ELF-1 (cell line): ENCODE measurements around the gene CETN1.

Experiments used
- DNase-seq: peaks from one replicate; pipeline ENCODE4 v3.0.0-alpha.2; 2016; ENCODE audit warnings: low read depth, low spot score

The CETN1 gene

GRCh38 chr18:580154-580553 is at the start of gene CETN1:
CETN1 (plus strand) TSS chr18:580380; CDS start chr18:580409, 29 bp downstream.
- no peak for DNase-seq

DNA sequence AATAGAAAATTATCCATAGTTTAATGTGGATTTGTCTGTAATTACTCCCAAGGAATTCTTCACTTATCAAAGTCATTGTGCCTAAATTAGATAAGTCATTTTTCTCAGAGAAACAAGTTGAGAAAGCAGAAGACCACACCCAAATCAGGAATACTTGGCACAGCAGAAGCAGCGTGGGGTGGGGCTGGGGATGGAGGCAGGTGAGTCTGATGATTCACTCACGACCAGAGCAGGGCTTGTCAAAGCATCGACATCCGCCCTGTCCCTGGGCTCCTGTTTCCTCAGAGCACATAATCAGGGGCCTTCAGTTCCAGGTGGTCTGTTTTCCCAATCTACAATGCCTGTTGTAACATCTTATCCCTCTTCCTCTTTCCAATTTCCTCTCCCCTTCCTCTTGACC is 48.2 kb upstream of the CETN1 start:
- DNase-seq = no peak

GRCh38 chr18:532632-533031 is 47.5 kb upstream of the CETN1 start:
- no peak for DNase-seq

DNA sequence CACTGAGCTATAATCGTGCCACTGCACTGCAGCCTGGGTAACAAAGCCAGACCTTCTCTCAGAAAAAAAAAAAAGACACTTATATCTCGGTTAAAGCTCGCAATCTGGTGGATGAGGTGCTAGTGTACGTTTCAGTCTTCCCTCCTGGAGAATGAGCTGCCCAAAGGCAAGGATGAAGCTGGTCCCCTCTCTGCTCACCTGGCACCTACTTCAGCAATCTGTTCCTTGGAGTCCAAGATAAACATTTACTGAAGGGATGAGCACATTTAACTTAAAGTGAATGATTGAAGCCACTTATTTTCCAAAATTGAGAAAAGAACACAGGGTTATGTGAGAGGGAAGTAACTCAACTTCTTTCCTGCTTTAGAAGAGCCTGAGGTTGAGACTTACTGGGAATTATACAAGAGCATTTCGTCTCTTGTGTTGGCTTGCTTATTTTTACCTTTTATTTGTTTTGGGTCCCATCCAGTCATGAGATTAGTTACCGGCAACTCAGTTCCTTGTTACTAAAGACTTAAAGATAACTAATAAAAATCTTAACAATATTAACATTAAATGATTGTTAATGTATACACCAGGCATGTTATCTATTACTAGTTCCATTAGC is 46.1 kb upstream of the CETN1 start:
- no peak for DNase-seq

- no peak for DNase-seq
These were observed 36.6 kb upstream of the CETN1 start for GRCh38 chr18:543447-544078.

DNA sequence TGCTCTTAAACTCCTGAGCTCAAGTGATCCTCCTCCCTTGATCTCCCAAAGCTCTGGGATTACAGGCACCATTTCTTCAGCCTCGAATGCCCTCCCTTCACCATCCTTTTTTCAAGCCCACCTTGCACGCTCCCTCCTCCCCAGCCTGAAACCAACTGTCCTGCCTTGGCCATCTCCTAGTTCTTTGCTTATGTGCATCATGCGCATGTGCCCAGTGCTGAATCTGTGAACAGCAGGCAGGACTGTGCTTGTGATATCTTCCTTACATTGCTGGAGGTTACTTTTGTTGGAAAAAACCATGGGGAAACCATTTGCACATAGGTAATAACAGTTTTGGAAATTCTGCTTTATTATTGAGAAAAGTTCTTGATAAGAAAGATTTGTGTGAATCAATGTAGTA is 30.2 kb upstream of the CETN1 start:
- DNase-seq = no peak

DNA sequence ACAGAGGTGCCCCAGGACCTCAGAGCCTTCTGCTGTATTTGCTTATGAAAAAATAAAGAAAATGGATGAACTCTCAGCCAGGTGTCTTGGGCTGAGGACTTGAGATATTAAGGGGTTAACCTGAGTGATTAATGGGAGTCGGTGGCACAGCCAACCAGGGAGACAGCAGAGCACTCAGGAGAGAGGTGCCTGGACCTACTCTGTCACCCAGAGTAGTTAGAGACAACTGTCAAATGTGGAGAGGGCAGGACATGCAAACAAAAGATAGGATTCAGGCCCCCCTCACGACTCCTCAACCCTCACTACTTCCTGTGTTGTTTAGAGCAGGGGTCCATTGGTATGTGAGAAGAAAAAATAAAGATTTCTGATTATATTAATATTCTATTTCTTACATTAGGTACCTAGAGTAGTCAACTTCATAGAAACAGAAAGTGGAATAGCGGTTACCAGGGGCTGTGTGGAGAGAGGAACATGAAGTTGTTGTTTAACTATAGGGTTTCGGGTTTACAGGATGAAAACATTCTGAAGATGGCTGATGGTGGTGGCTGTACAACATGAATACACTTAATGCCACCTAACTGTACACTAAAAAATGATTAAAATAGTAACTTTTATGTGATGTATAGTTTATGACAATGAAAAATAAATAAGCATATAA is 28.6 kb upstream of the CETN1 start:
- DNase-seq = no peak

DNA sequence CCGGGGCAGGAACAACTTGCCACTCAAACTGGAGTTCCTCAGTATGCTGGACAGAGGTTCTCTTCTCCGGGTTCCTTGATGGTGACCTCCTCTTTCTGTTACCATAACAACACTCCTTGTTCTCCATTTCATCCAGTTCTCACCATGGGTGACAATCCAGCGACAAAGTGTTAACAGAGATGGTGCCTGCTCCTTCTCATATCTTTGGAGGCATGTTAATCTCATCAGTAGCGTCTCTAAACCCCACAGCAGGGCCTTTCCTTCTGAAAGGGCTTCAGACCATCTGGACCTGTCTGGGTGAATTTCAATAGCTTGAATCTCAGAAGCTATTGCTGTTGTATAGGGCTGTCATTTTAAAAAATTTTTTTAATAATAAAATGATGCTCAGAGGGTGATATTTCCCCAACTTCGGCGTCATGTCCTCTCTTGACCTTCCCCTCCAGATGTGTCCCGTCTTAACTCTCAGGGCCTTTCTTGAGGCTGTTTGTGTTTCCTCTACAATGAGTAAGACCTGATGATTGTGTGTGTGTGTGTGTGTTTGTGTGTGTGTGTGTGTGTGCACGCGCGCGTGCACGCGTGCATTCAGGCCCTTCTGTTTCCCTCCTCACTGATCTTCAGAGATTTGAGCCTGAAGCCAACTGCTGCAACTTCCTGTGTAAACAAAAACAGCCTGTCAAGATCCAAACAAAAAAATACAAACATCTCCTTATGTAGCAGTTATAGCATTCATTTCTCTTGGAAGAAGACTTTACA is 24.3 kb upstream of the CETN1 start:
- DNase-seq = no peak

GRCh38 chr18:564708-565561 is 15.2 kb upstream of the CETN1 start:
- no peak for DNase-seq

DNA sequence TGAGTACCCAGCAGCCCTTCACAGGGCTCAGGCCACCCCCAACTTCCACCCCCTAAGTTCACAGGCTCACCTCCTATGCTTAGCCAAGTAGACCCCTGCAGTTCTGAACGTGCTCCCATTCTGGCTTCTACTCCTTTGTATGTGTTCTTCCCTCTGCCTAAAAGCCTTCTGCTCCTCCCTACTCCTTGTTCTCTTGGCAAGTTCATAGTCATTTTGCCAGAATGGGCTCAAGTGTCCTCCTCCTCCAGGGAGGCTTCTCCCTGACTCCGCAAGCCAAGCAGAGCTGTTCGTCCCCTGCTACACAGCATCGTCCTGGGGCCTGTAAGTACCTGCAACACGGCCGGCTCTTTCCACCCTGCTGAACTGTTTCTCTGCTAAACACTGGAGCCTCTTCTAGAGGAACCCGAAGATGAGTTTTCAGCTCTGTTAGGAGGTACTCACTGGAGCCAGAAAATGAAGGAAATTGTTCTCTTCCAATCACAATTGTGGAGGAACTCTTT is 14.6 kb upstream of the CETN1 start:
- no peak for DNase-seq

- no peak for DNase-seq
These were observed 13.1 kb upstream of the CETN1 start for GRCh38 chr18:567122-567521.

DNA sequence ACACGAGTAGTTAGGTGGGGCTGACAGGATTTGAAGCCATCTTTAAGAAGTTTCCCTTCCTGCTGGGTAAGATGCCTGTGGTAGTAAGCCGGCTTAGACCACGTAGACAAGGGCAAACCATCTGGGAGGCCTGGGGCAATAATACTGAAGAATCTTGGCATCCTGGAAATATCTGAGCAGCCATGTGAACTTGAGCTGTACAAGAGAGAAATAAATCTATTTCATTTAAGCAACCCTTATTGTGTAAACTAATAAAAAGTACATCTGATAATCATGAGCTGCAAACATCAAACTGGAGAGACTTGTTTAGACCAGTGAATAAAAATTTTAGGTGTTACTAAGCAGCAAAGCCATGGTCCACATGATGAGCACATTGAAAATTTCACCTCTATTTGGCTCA is 11.4 kb upstream of the CETN1 start:
- DNase-seq = no peak

DNA sequence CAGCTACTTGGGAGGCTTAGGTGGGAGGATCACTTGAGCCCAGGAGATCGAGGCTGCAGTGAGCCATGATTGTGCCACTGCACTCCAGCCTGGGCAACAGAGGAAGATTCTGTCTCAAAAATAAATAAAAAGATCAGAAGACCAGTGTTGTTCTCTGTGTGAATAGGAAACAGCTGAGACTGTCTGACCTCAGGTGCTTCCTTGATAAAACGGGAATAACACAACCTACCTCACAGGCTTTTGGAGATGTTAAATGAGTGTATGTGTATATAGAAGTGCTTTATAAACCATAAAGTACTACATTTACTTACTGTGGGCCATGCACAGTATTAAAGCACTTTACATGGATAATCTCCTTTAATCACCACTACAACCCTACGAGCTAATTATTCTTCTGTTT is 9.9 kb upstream of the CETN1 start:
- no peak for DNase-seq

DNA sequence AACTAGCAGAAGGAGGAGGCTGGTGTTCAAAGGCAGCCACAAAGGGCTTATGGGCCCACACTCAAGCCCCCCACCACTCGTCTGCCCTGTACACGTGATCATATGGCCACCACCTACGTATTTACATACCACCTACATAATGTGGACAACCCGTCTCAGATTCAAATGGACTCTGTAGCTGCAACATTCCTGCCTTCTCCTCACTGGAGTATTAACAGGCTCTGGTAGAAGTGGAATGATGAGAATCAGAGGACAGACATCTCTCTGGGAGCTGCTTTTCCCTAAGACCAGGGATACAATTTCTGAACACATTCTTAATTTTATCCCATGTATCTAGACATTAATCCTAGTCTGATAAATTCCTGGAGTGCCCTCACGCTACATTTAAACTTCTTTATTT is 9.5 kb upstream of the CETN1 start:
- no peak for DNase-seq

- DNase-seq = peak; percentile 15
These were observed 7.9 kb upstream of the CETN1 start for GRCh38 chr18:572091-572830.

- DNase-seq = no peak
These were observed 7.3 kb upstream of the CETN1 start for GRCh38 chr18:572831-573289.

GRCh38 chr18:573385-573784 is 6.8 kb upstream of the CETN1 start:
- peak; percentile 9 for DNase-seq

DNA sequence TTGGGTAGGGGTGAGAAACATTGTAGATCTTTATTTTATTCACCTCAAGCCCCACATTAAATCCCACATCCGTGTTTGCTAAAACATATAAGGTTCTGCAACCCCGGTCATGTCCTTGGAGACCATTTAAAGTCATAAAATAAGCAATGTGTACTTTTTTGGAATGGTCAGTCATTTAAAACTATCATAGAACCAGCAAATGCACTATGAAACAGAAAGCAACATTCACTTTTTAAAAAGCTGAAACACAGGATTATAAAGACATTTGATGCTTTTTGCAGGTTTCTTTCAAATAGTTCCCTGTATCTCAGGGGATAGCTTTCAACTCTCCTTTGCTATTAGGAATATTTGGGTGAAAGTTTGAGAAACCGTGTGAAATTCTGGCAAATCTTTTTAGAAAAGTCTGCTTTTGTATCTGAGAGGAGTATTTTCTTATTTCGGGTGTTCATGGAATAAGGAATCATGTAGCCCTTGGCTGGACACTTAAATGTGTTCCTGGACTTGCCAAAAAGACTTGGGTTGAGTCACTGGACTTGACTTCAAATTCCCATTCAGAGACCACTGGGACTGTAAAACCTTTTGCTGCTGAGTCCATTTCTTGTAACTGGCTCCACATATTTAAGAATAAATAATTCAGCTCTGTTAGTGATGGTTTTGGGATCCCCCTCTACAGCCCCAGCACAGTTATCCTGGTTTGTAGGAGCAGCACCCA is 5.9 kb upstream of the CETN1 start:
- no peak for DNase-seq

- peak; percentile 30 for DNase-seq
These were observed 5.1 kb upstream of the CETN1 start for GRCh38 chr18:574865-575645.
